Measurements from ENCODE around the gene SLC9A9.

The SLC9A9 gene

GRCh38 chr3:143596957-143597642 lies 251.2 kb downstream of the SLC9A9 start:
- no peak overlapping the region for H3K4me3 ChIP-seq (ENCODE audit: low read depth, low read length)
- DNase-seq (ENCODE audit: low read depth), result no peak
- no peak for TF ChIP-seq CTCF (conservative IDR thresholded peaks at IDR 0.05; ENCODE audit: low read depth, low read length)

- DNase-seq (ENCODE audit: low read depth), result no peak
- TF ChIP-seq CTCF (conservative IDR thresholded peaks at IDR 0.05; ENCODE audit: low read depth, low read length), result no peak
- no peak overlapping the region for H3K4me3 ChIP-seq (ENCODE audit: low read depth, low read length)
These were observed 252.7 kb downstream of the SLC9A9 start for GRCh38 chr3:143595456-143596077.

- no peak overlapping the region for H3K4me3 ChIP-seq (ENCODE audit: low read depth, low read length)
- no peak for DNase-seq (ENCODE audit: low read depth)
- TF ChIP-seq CTCF (conservative IDR thresholded peaks at IDR 0.05; ENCODE audit: low read depth, low read length), result no peak
These were observed 254.1 kb downstream of the SLC9A9 start for GRCh38 chr3:143594206-143594605.

GRCh38 chr3:143590660-143591059 lies 257.6 kb downstream of the SLC9A9 start:
- TF ChIP-seq CTCF (conservative IDR thresholded peaks at IDR 0.05; ENCODE audit: low read depth, low read length), result no peak
- DNase-seq (ENCODE audit: low read depth), result no peak
- H3K4me3 ChIP-seq (ENCODE audit: low read depth, low read length), result no peak overlapping the region

- H3K4me3 ChIP-seq (ENCODE audit: low read depth, low read length), result no peak overlapping the region
- DNase-seq (ENCODE audit: low read depth), result peak; percentile 85
- TF ChIP-seq CTCF (conservative IDR thresholded peaks at IDR 0.05; ENCODE audit: low read depth, low read length), result no peak
These were observed 261.7 kb downstream of the SLC9A9 start for GRCh38 chr3:143586576-143586975.

- DNase-seq (ENCODE audit: low read depth), result peak; percentile 61
- no peak overlapping the region for H3K4me3 ChIP-seq (ENCODE audit: low read depth, low read length)
- TF ChIP-seq CTCF (conservative IDR thresholded peaks at IDR 0.05; ENCODE audit: low read depth, low read length), result no peak
These were observed 262.4 kb downstream of the SLC9A9 start for GRCh38 chr3:143585720-143586456.
